Neural cell (in vitro differentiated cells): ENCODE measurements around the gene MTERF2.

Source experiments
- CTCF ChIP-seq: fragments of 450-650 bp; IDR thresholded peaks from 2 replicates; pipeline ENCODE4 v1.5.1; 2014; ENCODE audit warnings: antibody characterized with exemption, mild to moderate bottlenecking, moderate library complexity; ENCODE audit not compliant: poor library complexity, severe bottlenecking
- EP300 ChIP-seq: fragments of 450-650 bp; conservative IDR thresholded peaks from 2 replicates; pipeline ENCODE4 v1.6.1; 2014; ENCODE audit warnings: antibody characterized with exemption, mild to moderate bottlenecking, moderate library complexity; ENCODE audit not compliant: poor library complexity, severe bottlenecking
- EZH2 ChIP-seq: fragments of 200-600, 300-800 bp; shearing (Covaris generic), sonication (generic); IDR thresholded peaks from 2 replicates; pipeline ENCODE4 v1.6.1; 2014; ENCODE audit warnings: antibody characterized with exemption, low read length, borderline replicate concordance, mild to moderate bottlenecking; ENCODE audit not compliant: insufficient read depth, poor library complexity, severe bottlenecking
- MXI1 ChIP-seq: fragments of 450-650 bp; conservative IDR thresholded peaks from 2 replicates; pipeline ENCODE4 v1.6.1; 2014; ENCODE audit warnings: antibody characterized with exemption, mild to moderate bottlenecking; ENCODE audit not compliant: poor library complexity, severe bottlenecking
- POLR2AphosphoS5 ChIP-seq: IDR thresholded peaks from 2 replicates; pipeline ENCODE4 v1.6.1; 2012
- RAD21 ChIP-seq: fragments of 450-650 bp; conservative IDR thresholded peaks from 2 replicates; pipeline ENCODE4 v1.6.1; 2014; ENCODE audit warnings: antibody characterized with exemption, mild to moderate bottlenecking, moderate library complexity
- REST ChIP-seq: IDR thresholded peaks from 2 replicates; pipeline ENCODE4 v1.6.1; 2012; ENCODE audit warnings: borderline replicate concordance
- TAF1 ChIP-seq: IDR thresholded peaks from 2 replicates; pipeline ENCODE4 v1.6.1; 2012; ENCODE audit warnings: low read depth

GRCh38 chr12:106934277-106934676 is 52.7 kb downstream of the MTERF2 start:
- TF ChIP-seq CTCF (no peak), EZH2 (no peak), RAD21 (no peak), POLR2AphosphoS5 (no peak), REST (no peak), TAF1 (no peak), EP300 (no peak), MXI1 (no peak)
